ENCODE data around the gene ATG9B. TPM values are rescaled to one million over a fixed set of nuclear protein-coding genes. Genes with fewer than 3 reads are reported as not detected.

Gene ATG9B
- polyA plus RNA-seq, 2 of the 4 experiments (the other 2 are of a cell fraction): 0.06 to 0.23 TPM

DNA sequence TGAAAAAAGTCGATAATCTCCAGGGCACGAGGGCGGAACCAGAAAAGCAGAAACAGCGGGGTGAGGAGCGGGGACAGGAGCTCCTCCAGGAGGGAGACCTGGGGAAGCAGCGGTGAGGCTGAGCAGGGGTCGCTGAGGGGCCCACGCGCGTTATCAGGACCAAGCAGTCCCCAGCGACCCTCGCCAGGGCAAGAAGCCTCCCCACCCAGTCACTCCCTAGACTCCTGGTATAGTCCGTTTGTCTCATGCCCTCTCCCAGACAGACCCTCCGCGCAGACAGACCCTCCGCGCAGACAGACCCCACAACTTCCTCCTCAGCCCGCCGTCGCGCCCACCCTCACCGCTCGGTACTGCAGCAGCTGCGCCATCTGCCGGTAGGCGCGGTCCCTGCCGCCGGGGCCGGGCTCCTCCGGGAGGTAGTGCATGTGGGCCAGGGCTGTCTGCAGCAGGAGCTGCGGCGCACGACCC lies 6.3 kb downstream of the ATG9B start:
- Histone ChIP-seq H3K4me2 (peak overlapping the region; percentile 90), H3K9me3 (no peaks in the 10 kb centered on the region), H3K27ac (peak overlapping the region in 1 of 2 experiments; percentile 75; a peak in 2 of 6 replicates), H3K4me3 (peak overlapping the region; percentile 30; the same call in 2 of the 3 replicates), H3K4me1 (peaks cover 6% of the 10 kb centered on the region; the same call in 2 of the 3 replicates)
- FAIRE-seq (no peak), ATAC-seq (peak; percentile 72 to 94), DNase-seq (ENCODE audit: low read depth in 1 of 2, low spot score in 1 of 2) (peak; percentile 55 to 71)
- 16% methylated on average over 24 of the region's 34 CpGs for WGBS (ENCODE audit: missing lambda C conversion rate)
- CTCF ChIA-PET: interaction anchor here (0.6 to 9.0 kb wide), 52 partner anchors 8 to 594 kb away, joined by 3 to 110 read pairs (median 5); partner anchors contain the start of genes ABCB8, NOS3 and SLC4A2
- POLR2A ChIA-PET: interaction anchor here (1.0 kb wide), 1 partner anchor 10 kb away, joined by 4 read pairs; the partner anchor contains the start of gene ABCB8
- TF ChIP-seq, protein P1, sequence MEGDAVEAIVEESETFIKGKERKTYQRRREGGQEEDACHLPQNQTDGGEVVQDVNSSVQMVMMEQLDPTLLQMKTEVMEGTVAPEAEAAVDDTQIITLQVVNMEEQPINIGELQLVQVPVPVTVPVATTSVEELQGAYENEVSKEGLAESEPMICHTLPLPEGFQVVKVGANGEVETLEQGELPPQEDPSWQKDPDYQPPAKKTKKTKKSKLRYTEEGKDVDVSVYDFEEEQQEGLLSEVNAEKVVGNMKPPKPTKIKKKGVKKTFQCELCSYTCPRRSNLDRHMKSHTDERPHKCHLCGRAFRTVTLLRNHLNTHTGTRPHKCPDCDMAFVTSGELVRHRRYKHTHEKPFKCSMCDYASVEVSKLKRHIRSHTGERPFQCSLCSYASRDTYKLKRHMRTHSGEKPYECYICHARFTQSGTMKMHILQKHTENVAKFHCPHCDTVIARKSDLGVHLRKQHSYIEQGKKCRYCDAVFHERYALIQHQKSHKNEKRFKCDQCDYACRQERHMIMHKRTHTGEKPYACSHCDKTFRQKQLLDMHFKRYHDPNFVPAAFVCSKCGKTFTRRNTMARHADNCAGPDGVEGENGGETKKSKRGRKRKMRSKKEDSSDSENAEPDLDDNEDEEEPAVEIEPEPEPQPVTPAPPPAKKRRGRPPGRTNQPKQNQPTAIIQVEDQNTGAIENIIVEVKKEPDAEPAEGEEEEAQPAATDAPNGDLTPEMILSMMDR (IDR thresholded peaks at IDR 0.05): peak; percentile 88
- TF ChIP-seq, protein P2, sequence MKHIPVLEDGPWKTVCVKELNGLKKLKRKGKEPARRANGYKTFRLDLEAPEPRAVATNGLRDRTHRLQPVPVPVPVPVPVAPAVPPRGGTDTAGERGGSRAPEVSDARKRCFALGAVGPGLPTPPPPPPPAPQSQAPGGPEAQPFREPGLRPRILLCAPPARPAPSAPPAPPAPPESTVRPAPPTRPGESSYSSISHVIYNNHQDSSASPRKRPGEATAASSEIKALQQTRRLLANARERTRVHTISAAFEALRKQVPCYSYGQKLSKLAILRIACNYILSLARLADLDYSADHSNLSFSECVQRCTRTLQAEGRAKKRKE (CRISPR knock-in tag; IDR thresholded peaks at IDR 0.05; ENCODE audit: low read depth): no peak
- TF ChIP-seq POLR2AphosphoS2 (conservative IDR thresholded peaks at IDR 0.05; ENCODE audit: low read length): no peak
- TF ChIP-seq RAD21 (conservative IDR thresholded peaks at IDR 0.05 in 1 of 2, IDR thresholded peaks at IDR 0.05 in 1 of 2): peak; percentile 58 to 64
- TF ChIP-seq SMC3 (IDR thresholded peaks at IDR 0.05): peak; percentile 84

DNA sequence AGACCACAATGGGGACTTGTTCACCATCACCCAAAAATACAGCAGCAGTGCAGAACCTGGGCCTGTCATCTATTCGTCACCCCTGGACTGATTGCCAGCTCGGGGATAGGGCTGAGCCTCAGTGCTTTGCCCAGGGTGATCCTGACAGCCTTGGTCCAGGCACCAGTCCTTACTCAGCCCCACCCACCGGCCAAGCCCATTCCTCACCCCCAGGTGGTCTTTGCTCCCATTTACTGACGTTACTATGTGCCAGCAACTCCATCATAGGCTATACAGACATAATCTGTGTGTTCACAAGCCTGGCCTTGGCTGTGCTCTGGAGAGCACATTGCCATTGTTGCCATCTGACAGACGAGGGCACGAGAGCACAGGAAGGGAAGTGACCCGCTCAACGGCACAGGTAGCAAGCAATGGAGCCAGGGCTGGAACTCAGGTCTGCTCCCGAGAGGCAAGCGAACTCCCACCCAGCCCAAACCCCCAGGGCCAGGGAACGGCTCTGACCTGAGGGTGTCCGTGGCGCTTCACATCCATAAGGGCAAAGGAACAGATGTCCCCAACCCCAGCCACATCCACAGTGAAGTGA lies 6.8 kb downstream of the ATG9B start:
- FAIRE-seq (no peak), ATAC-seq (no peak; a peak in 2 of 6 replicates), DNase-seq (ENCODE audit: low read depth in 1 of 2, low spot score in 1 of 2) (no peak)
- WGBS (ENCODE audit: missing lambda C conversion rate): 53% methylated on average over 12 of the region's 13 CpGs
- ChIA-PET CTCF (interaction anchor here (0.7 to 9.0 kb wide), 43 partner anchors 9 to 162 kb away, joined by 3 to 110 read pairs (median 6); partner anchors contain the start of genes ABCB8, NOS3 and SLC4A2), POLR2A (no interaction called here)
- H3K27ac ChIP-seq: peak overlapping the region in 1 of 2 experiments; percentile 55; a peak in 2 of 6 replicates
- H3K9me3 ChIP-seq: no peaks in the 10 kb centered on the region
- no peak for TF ChIP-seq CHD2 (IDR thresholded peaks at IDR 0.05; ENCODE audit: low read length, partially characterized antibody)
- H3K4me2 ChIP-seq: peak overlapping the region; percentile 90
- peak overlapping the region; percentile 30; the same call in 2 of the 3 replicates for H3K4me3 ChIP-seq
- H3K4me1 ChIP-seq: peaks cover 9% of the 10 kb centered on the region; the same call in 2 of the 3 replicates

DNA sequence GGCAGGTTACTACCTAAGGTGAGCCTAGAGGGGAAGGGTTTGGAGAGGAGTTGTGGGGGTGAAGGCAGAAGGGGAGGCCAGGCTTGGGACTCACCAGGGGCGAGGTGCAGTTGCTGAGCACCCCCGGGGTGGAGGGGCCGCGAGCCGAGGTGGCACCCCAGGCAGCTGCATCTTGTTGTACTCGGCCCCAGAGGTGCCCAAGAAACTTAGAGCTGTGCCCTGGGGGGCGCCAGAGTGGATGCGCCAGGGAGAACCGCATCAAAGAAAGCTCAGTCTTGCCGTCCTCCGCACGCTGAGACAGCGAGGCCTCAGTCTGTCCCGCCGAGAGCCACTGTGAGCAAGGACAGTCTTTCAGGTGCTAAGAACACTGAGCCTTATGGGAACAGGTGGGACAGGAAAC lies 7.4 kb downstream of the ATG9B start:
- no peak overlapping the region for H3K4me3 ChIP-seq
- WGBS (ENCODE audit: missing lambda C conversion rate): 83% methylated on average over 15 of the region's 15 CpGs
- TF ChIP-seq EHMT2 (IDR thresholded peaks at IDR 0.05; ENCODE audit: low read depth) (no peak), NFE2L2 (conservative IDR thresholded peaks at IDR 0.05; ENCODE audit: low read length) (no peak), ZNF302 (CRISPR knock-in tag; IDR thresholded peaks at IDR 0.05) (no peak), RFX5 (IDR thresholded peaks at IDR 0.05) (no peak), MAFK (IDR thresholded peaks at IDR 0.05; ENCODE audit: partially characterized antibody) (no peak), POLR2A (IDR thresholded peaks at IDR 0.05; ENCODE audit: low read length) (no peak), HOXB13 (CRISPR knock-in tag; IDR thresholded peaks at IDR 0.05; ENCODE audit: low read depth) (no peak)
- H3K4me2 ChIP-seq: no peak overlapping the region
- no peak for FAIRE-seq
- no peak overlapping the region for H3K27ac ChIP-seq
- ChIA-PET CTCF (interaction anchor here (0.7 to 9.0 kb wide), 18 partner anchors 11 to 150 kb away, joined by 3 to 110 read pairs (median 14); partner anchors contain the start of genes ABCB8 and NOS3), POLR2A (no interaction called here)
- peaks cover 14% of the 10 kb centered on the region; the same call in 2 of the 3 replicates for H3K4me1 ChIP-seq
- no peaks in the 10 kb centered on the region for H3K9me3 ChIP-seq
- ATAC-seq: no peak
- no peak for DNase-seq (ENCODE audit: low read depth in 1 of 2, low spot score in 1 of 2)

DNA sequence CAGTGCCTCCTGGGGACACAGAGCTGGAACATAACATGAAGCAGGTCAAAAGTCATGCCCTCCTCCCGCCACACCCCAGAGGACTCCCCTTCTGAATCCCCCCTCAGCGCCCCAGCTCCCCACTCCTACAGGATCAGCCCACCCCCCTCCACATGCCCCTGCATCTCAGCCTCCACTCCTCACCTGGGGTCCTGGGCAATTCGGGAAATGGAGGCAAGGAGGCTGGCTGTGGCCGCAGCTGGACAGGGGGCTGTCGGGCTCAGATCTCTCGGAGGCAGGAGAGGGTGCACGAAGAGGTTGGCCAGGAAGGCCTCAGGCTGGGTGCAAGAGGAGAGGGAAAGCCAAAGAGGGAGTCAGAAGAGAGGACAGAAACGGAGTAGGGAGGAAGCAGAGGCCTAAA lies 7.8 kb downstream of the ATG9B start:
- Histone ChIP-seq H3K4me1 (peaks cover 15% of the 10 kb centered on the region; the same call in 2 of the 3 replicates), H3K4me2 (no peak overlapping the region), H3K9me3 (no peaks in the 10 kb centered on the region), H3K4me3 (no peak overlapping the region), H3K27ac (no peak overlapping the region)
- 77% methylated on average over 6 of the region's 8 CpGs for WGBS (ENCODE audit: missing lambda C conversion rate)
- ChIA-PET POLR2A (no interaction called here), CTCF (interaction anchor here (0.9 to 9.0 kb wide), 11 partner anchors 11 to 150 kb away, joined by 3 to 110 read pairs (median 25); partner anchors contain the start of genes ABCB8 and NOS3)
- no peak for FAIRE-seq
- ATAC-seq: no peak
- no peak for DNase-seq (ENCODE audit: low read depth in 1 of 2, low spot score in 1 of 2)
- no peak for TF ChIP-seq NR3C1 (IDR thresholded peaks at IDR 0.05)
- TF ChIP-seq FOSL2 (IDR thresholded peaks at IDR 0.05): no peak
- no peak for TF ChIP-seq FOSL2 (CRISPR knock-in tag; IDR thresholded peaks at IDR 0.05)
- no peak for TF ChIP-seq PHF8 (IDR thresholded peaks at IDR 0.05; ENCODE audit: borderline replicate concordance, low read depth)
- TF ChIP-seq, protein P3, sequence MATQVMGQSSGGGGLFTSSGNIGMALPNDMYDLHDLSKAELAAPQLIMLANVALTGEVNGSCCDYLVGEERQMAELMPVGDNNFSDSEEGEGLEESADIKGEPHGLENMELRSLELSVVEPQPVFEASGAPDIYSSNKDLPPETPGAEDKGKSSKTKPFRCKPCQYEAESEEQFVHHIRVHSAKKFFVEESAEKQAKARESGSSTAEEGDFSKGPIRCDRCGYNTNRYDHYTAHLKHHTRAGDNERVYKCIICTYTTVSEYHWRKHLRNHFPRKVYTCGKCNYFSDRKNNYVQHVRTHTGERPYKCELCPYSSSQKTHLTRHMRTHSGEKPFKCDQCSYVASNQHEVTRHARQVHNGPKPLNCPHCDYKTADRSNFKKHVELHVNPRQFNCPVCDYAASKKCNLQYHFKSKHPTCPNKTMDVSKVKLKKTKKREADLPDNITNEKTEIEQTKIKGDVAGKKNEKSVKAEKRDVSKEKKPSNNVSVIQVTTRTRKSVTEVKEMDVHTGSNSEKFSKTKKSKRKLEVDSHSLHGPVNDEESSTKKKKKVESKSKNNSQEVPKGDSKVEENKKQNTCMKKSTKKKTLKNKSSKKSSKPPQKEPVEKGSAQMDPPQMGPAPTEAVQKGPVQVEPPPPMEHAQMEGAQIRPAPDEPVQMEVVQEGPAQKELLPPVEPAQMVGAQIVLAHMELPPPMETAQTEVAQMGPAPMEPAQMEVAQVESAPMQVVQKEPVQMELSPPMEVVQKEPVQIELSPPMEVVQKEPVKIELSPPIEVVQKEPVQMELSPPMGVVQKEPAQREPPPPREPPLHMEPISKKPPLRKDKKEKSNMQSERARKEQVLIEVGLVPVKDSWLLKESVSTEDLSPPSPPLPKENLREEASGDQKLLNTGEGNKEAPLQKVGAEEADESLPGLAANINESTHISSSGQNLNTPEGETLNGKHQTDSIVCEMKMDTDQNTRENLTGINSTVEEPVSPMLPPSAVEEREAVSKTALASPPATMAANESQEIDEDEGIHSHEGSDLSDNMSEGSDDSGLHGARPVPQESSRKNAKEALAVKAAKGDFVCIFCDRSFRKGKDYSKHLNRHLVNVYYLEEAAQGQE (IDR thresholded peaks at IDR 0.05): no peak
- TF ChIP-seq, protein P4, sequence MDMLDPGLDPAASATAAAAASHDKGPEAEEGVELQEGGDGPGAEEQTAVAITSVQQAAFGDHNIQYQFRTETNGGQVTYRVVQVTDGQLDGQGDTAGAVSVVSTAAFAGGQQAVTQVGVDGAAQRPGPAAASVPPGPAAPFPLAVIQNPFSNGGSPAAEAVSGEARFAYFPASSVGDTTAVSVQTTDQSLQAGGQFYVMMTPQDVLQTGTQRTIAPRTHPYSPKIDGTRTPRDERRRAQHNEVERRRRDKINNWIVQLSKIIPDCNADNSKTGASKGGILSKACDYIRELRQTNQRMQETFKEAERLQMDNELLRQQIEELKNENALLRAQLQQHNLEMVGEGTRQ (IDR thresholded peaks at IDR 0.05): no peak
- TF ChIP-seq EHF (CRISPR knock-in tag; IDR thresholded peaks at IDR 0.05): no peak
- no peak for TF ChIP-seq RAD21 (conservative IDR thresholded peaks at IDR 0.05 in 1 of 2, IDR thresholded peaks at IDR 0.05 in 1 of 2)

Data from A549 (cell line).